ENCODE measurements around the gene NTSR1.

Gene NTSR1

DNA sequence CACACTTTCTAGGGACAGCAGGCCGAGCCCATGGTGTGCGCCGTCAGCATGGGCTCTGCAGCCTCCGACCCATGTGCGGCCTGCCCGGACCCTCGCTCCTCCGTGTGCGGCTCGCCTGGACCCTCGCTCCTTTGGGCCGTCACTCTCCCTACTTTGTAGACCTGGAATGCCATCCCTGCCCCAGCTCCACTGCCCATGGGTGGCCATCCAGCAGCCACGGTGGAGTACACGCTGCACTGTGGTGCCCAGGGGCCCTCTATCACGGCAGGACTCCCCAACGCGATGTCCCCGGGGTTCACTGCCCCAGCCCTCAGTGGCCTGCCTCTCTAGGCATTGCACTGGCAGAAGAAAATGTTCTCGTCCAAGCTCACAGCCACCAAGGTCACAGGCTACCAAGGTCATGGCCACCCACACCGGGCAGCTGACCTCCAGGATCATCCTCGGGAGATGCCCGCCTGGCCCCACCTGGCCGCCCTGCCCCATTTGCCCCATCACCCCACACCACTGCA is 63.5 kb downstream of the NTSR1 start:
- Histone ChIP-seq H3K4me1 (peaks cover 3% of the 10 kb centered on the region), H3K9me3 (no peaks in the 10 kb centered on the region), H3K36me3 (no peaks in the 10 kb centered on the region), H3K27me3 (no peaks in the 10 kb centered on the region), H3K4me3 (ENCODE audit: low read depth, low read length) (no peak overlapping the region)
- TF ChIP-seq, protein P1, sequence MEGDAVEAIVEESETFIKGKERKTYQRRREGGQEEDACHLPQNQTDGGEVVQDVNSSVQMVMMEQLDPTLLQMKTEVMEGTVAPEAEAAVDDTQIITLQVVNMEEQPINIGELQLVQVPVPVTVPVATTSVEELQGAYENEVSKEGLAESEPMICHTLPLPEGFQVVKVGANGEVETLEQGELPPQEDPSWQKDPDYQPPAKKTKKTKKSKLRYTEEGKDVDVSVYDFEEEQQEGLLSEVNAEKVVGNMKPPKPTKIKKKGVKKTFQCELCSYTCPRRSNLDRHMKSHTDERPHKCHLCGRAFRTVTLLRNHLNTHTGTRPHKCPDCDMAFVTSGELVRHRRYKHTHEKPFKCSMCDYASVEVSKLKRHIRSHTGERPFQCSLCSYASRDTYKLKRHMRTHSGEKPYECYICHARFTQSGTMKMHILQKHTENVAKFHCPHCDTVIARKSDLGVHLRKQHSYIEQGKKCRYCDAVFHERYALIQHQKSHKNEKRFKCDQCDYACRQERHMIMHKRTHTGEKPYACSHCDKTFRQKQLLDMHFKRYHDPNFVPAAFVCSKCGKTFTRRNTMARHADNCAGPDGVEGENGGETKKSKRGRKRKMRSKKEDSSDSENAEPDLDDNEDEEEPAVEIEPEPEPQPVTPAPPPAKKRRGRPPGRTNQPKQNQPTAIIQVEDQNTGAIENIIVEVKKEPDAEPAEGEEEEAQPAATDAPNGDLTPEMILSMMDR (IDR thresholded peaks at IDR 0.05; ENCODE audit: low read depth, low read length) = no peak
- DNase-seq = no peak

DNA sequence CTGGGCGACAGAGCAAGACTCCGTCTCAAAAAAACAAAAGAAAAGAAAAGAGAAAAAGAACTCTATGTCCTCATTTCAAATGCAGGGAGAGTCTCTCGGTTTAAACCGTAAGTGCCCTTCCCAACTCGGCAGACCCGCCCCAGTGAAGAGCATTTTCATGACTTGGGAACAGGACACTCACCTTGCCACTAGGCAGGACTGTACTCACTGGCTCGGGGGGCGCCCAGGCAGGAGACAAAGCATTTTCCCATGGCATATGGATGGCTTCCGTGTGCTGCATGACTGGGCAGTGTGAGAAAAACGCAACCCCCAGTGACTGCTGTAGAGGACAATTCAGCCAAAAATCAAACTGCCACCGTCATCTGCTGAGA is 64.0 kb downstream of the NTSR1 start:
- TF ChIP-seq, protein P1 (IDR thresholded peaks at IDR 0.05; ENCODE audit: low read depth, low read length) = no peak
- Histone ChIP-seq H3K4me1 (peaks cover 3% of the 10 kb centered on the region), H3K27me3 (no peaks in the 10 kb centered on the region), H3K9me3 (no peaks in the 10 kb centered on the region), H3K4me3 (ENCODE audit: low read depth, low read length) (no peak overlapping the region), H3K36me3 (no peaks in the 10 kb centered on the region)
- DNase-seq = no peak

GRCh38 chr20:62772990-62773844 is 64.6 kb downstream of the NTSR1 start:
- Histone ChIP-seq H3K9me3 (no peaks in the 10 kb centered on the region), H3K4me3 (ENCODE audit: low read depth, low read length) (no peak overlapping the region), H3K36me3 (no peaks in the 10 kb centered on the region), H3K4me1 (peaks cover 3% of the 10 kb centered on the region), H3K27me3 (no peaks in the 10 kb centered on the region)
- TF ChIP-seq, protein P1 (IDR thresholded peaks at IDR 0.05; ENCODE audit: low read depth, low read length) = no peak
- no peak for DNase-seq

DNA sequence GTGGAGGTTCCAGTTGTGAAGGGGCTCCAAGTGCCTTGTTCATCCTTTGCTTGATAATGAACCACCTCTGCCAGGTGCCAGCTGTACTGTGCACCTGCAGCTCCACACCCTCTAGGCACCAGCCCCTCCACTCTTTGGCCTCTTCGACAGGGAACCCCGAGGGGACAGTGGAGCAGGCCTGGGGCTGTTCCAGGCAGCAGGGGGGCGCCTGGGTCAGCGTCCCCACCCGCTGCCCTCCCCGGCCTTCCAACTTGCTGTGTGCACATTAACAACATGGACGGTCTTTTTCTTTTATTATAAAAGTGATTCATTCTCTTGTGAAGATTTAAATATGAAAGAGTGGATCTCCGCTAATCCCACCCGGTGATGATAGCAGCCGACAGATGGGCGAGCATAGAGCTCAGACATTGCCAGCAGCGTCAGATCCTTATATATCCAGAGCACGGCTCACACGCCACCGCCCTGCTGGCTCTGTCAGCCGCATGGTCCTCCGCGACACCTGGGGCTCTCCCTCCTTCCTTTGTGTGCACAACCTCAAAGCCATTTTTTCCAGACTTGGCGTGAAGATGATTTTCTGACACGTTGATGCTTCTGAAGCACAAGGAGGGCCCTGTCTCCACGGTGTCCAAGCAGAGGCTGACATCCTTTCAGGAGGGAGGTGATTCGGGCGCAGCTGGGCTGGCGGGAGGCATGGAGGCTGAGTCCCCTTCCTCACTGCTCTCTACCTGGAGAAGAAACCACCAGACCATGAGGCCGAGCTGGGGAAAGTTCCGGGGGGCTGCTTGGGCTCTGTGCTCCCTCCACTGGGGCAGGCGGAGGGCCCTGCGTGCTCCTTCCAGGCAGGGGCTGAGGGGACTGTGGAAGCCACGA is 65.4 kb downstream of the NTSR1 start:
- Histone ChIP-seq H3K36me3 (no peaks in the 10 kb centered on the region), H3K27me3 (no peaks in the 10 kb centered on the region), H3K4me3 (ENCODE audit: low read depth, low read length) (no peak overlapping the region), H3K9me3 (no peaks in the 10 kb centered on the region), H3K4me1 (peaks cover 3% of the 10 kb centered on the region)
- TF ChIP-seq, protein P1 (IDR thresholded peaks at IDR 0.05; ENCODE audit: low read depth, low read length) = no peak
- no peak for DNase-seq

DNA sequence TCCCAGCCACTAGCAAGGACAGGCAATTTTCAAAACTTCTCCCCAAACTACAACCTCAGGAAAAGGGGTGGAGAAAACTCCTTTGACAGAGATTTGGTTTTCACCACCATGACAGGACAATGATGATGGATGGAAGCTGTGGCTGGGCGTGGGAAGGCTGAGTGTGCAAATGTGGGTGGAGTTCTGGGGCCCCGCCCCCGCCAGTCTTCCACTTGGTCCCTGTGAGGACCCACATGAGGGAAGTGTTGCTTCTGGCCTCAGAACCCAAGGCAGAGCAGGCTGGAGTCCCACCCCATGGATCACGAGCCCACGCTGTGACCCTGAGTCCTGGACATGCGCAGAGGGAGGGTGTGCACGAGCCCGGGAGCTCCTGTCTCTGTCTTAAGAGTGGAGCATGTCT is 66.1 kb downstream of the NTSR1 start:
- TF ChIP-seq, protein P1 (IDR thresholded peaks at IDR 0.05; ENCODE audit: low read depth, low read length) = no peak
- no peaks in the 10 kb centered on the region for H3K27me3 ChIP-seq
- peaks cover 3% of the 10 kb centered on the region for H3K4me1 ChIP-seq
- H3K4me3 ChIP-seq (ENCODE audit: low read depth, low read length) = no peak overlapping the region
- DNase-seq = no peak
- H3K9me3 ChIP-seq = no peaks in the 10 kb centered on the region
- H3K36me3 ChIP-seq = no peaks in the 10 kb centered on the region

Measured in BE2C (cell line).